GM21825 (cell line): ENCODE data around the gene CXCR4.
"Not testable (repeated sequence)": the region's sequence is repeated elsewhere in the genome, so short reads cannot be mapped to it uniquely, and the experiment has no call there.

Source experiments
- ATAC-seq: cut with Tn5 transposase; IDR thresholded peaks from one replicate; pipeline ENCODE4 v1.9.1; 2021; ENCODE audit warnings: mild to moderate bottlenecking, moderate library complexity; ENCODE audit not compliant: unreplicated experiment

CXCR4 gene

GRCh38 chr2:136115183-136115761 is 2.7 kb downstream of the CXCR4 start:
- ATAC-seq, result no peak

GRCh38 chr2:136114382-136114781 is 3.6 kb downstream of the CXCR4 start:
- no peak for ATAC-seq

GRCh38 chr2:136113209-136113971 is 4.6 kb downstream of the CXCR4 start:
- ATAC-seq, result no peak

- ATAC-seq, result no peak
Observed at GRCh38 chr2:136112317-136113208, 5.4 kb downstream of the CXCR4 start.

GRCh38 chr2:136111711-136112110 is 6.2 kb downstream of the CXCR4 start:
- no peak for ATAC-seq

- no peak for ATAC-seq
Observed at GRCh38 chr2:136110526-136110925, 7.4 kb downstream of the CXCR4 start.

- no peak for ATAC-seq
Observed at GRCh38 chr2:136108463-136108862, 9.5 kb downstream of the CXCR4 start.

GRCh38 chr2:136107051-136108033 is 10.6 kb downstream of the CXCR4 start:
- no peak for ATAC-seq

- ATAC-seq, result no peak
Observed at GRCh38 chr2:136106505-136106904, 11.4 kb downstream of the CXCR4 start.

- ATAC-seq, result no peak
Observed at GRCh38 chr2:136104977-136105376, 13.0 kb downstream of the CXCR4 start.

GRCh38 chr2:136101042-136101441 is 16.9 kb downstream of the CXCR4 start:
- ATAC-seq, result no peak

- ATAC-seq, result no peak
Observed at GRCh38 chr2:136098441-136098840, 19.5 kb downstream of the CXCR4 start.

GRCh38 chr2:136093583-136093982 is 24.4 kb downstream of the CXCR4 start:
- no peak for ATAC-seq

GRCh38 chr2:136091899-136092298 is 26.1 kb downstream of the CXCR4 start:
- no peak for ATAC-seq

GRCh38 chr2:136087901-136088460 is 30.0 kb downstream of the CXCR4 start:
- ATAC-seq, result not testable (repeated sequence)

- no peak for ATAC-seq
Observed at GRCh38 chr2:136086253-136087016, 31.5 kb downstream of the CXCR4 start.

- ATAC-seq, result no peak
Observed at GRCh38 chr2:136085453-136086209, 32.3 kb downstream of the CXCR4 start.

- ATAC-seq, result no peak
Observed at GRCh38 chr2:136081582-136082210, 36.3 kb downstream of the CXCR4 start.
